ENCODE results near the gene TPSB2. TPM values are rescaled to one million over a fixed set of nuclear protein-coding genes. Genes with fewer than 3 reads are reported as not detected.
"Not testable (repeated sequence)": the region's sequence is repeated elsewhere in the genome, so short reads cannot be mapped to it uniquely, and the experiment has no call there.

The TPSB2 gene
- total RNA-seq, 5 donors from 2014 or later (not counting 1 experiment from before 2014, with no cell fraction given) = 0.32 to 4.3 (median 0.52) TPM; not detected in 1

- H3K9me3 ChIP-seq; DNase-seq; H3K36me3 Mint-ChIP-seq; H3K27me3 Mint-ChIP-seq; H3K27ac ChIP-seq (ENCODE audit: low read length); H3K4me3 ChIP-seq (ENCODE audit: control insufficient read depth in 1 of 2, extremely low read depth in 1 of 2, low read length in 1 of 2); H3K4me1 Mint-ChIP-seq; H3K27ac Mint-ChIP-seq; POLR2A ChIA-PET; H3K9me3 Mint-ChIP-seq; H3K4me3 Mint-ChIP-seq; CTCF ChIA-PET; ATAC-seq (replicated peaks in 1 of 4); H3K36me3 ChIP-seq (ENCODE audit: control insufficient read depth in 2 of 2, extremely low read depth in 1 of 2, insufficient read depth in 1 of 2, low read length in 1 of 2): not testable (repeated sequence)
- Histone ChIP-seq H3K27me3 (replicated peaks in 1 of 2; ENCODE audit: control insufficient read depth in 2 of 2, extremely low read depth in 1 of 2, insufficient read depth in 2 of 2, low read length in 1 of 2) (peaks cover 0 to 17% of the 10 kb centered on the region in 2 experiments), H3K4me1 (ENCODE audit: control insufficient read depth in 1 of 2, extremely low read depth in 1 of 2, insufficient read depth in 2 of 2, low read length in 2 of 2) (peaks cover 0 to 11% of the 10 kb centered on the region in 2 experiments)
- no CpG with 5 or more reads among the region's 15 CpGs for WGBS (ENCODE audit: insufficient coverage)
These were observed 11.1 kb upstream of the TPSB2 start for GRCh38 chr16:1241081-1241480.

- ATAC-seq (replicated peaks in 1 of 4); H3K27ac ChIP-seq (ENCODE audit: low read length): not testable (repeated sequence)
- WGBS (ENCODE audit: insufficient coverage) = no CpG with 5 or more reads among the region's 12 CpGs
These were observed 10.5 kb upstream of the TPSB2 start, which contains the start of gene TPSAB1 for GRCh38 chr16:1240436-1240835. TPSAB1 (plus strand) TSS chr16:1240705; CDS start chr16:1240939, 234 bp downstream.

GRCh38 chr16:1239575-1239974 lies 9.6 kb upstream of the TPSB2 start:
- CTCF ChIA-PET; H3K9me3 Mint-ChIP-seq; H3K27me3 Mint-ChIP-seq; H3K4me1 ChIP-seq (ENCODE audit: control insufficient read depth in 1 of 2, extremely low read depth in 1 of 2, insufficient read depth in 2 of 2, low read length in 2 of 2); ATAC-seq (replicated peaks in 1 of 4); H3K27me3 ChIP-seq (replicated peaks in 1 of 2; ENCODE audit: control insufficient read depth in 2 of 2, extremely low read depth in 1 of 2, insufficient read depth in 2 of 2, low read length in 1 of 2); H3K36me3 ChIP-seq (ENCODE audit: control insufficient read depth in 2 of 2, extremely low read depth in 1 of 2, insufficient read depth in 1 of 2, low read length in 1 of 2); H3K27ac ChIP-seq (ENCODE audit: low read length); H3K4me1 Mint-ChIP-seq; POLR2A ChIA-PET; H3K27ac Mint-ChIP-seq; H3K9me3 ChIP-seq; H3K4me3 ChIP-seq (ENCODE audit: control insufficient read depth in 1 of 2, extremely low read depth in 1 of 2, low read length in 1 of 2); H3K4me3 Mint-ChIP-seq; H3K36me3 Mint-ChIP-seq: not testable (repeated sequence)
- DNase-seq = peak in 2 of 35 experiments; percentile 2 to 8
- WGBS (ENCODE audit: insufficient coverage) = 70% methylated on average over 4 of the region's 9 CpGs

More at GRCh38 chr16:1240436-1240835, 10.5 kb upstream of the TPSB2 start, which contains the start of gene TPSAB1:
- H3K4me3 Mint-ChIP-seq; H3K27me3 Mint-ChIP-seq; H3K9me3 Mint-ChIP-seq; H3K4me3 ChIP-seq (ENCODE audit: control insufficient read depth in 1 of 2, extremely low read depth in 1 of 2, low read length in 1 of 2); H3K36me3 Mint-ChIP-seq; H3K4me1 ChIP-seq (ENCODE audit: control insufficient read depth in 1 of 2, extremely low read depth in 1 of 2, insufficient read depth in 2 of 2, low read length in 2 of 2); POLR2A ChIA-PET; CTCF ChIA-PET; H3K4me1 Mint-ChIP-seq; H3K9me3 ChIP-seq; H3K36me3 ChIP-seq (ENCODE audit: control insufficient read depth in 2 of 2, extremely low read depth in 1 of 2, insufficient read depth in 1 of 2, low read length in 1 of 2); H3K27ac Mint-ChIP-seq: not testable (repeated sequence)
- peak in 1 of 35 experiments; percentile 2 for DNase-seq
- H3K27me3 ChIP-seq (replicated peaks in 1 of 2; ENCODE audit: control insufficient read depth in 2 of 2, extremely low read depth in 1 of 2, insufficient read depth in 2 of 2, low read length in 1 of 2) = peaks cover 0 to 13% of the 10 kb centered on the region in 2 experiments

DNA sequence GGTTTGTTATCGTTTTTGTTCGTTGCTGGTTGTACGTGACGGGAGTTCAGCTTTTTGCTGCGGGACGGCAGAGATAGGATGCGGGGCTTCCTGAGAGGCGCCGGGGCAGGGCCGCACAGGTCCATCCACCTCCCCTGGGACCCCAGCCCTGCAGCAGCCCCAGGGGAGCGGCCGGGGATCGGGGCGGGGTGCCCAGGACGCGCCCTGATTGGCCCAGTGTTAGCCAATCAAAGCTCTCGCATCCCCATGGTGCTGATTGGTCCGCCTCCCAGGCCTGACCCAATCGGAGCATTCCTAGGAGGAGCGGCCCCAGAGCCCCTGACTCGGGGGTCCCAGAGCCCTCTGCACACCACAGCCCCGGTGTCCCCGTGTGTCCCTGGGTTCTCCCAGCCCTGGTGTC lies 8.9 kb upstream of the TPSB2 start:
- H3K27ac ChIP-seq (ENCODE audit: low read length); H3K9me3 ChIP-seq; H3K4me1 Mint-ChIP-seq; H3K36me3 ChIP-seq (ENCODE audit: control insufficient read depth in 2 of 2, extremely low read depth in 1 of 2, insufficient read depth in 1 of 2, low read length in 1 of 2); POLR2A ChIA-PET; DNase-seq; H3K9me3 Mint-ChIP-seq; H3K27me3 Mint-ChIP-seq; H3K36me3 Mint-ChIP-seq; H3K27ac Mint-ChIP-seq; H3K4me3 Mint-ChIP-seq; H3K4me1 ChIP-seq (ENCODE audit: control insufficient read depth in 1 of 2, extremely low read depth in 1 of 2, insufficient read depth in 2 of 2, low read length in 2 of 2); H3K27me3 ChIP-seq (replicated peaks in 1 of 2; ENCODE audit: control insufficient read depth in 2 of 2, extremely low read depth in 1 of 2, insufficient read depth in 2 of 2, low read length in 1 of 2); H3K4me3 ChIP-seq (ENCODE audit: control insufficient read depth in 1 of 2, extremely low read depth in 1 of 2, low read length in 1 of 2): not testable (repeated sequence)
- CTCF ChIA-PET = interaction anchor here in 1 of 2 donors (0.6 kb wide), 1 partner anchor 378 kb away, joined by 5 read pairs; no protein-coding TSS in a partner anchor
- 74% methylated on average over 13 of the region's 23 CpGs for WGBS (ENCODE audit: insufficient coverage)
- peak in 1 of 4 experiments; percentile 20 for ATAC-seq (replicated peaks in 1 of 4)

- Histone ChIP-seq H3K27me3 (replicated peaks in 1 of 2; ENCODE audit: control insufficient read depth in 2 of 2, extremely low read depth in 1 of 2, insufficient read depth in 2 of 2, low read length in 1 of 2) (peaks cover 0 to 2% of the 10 kb centered on the region in 2 experiments), H3K27ac (ENCODE audit: low read length) (no peak overlapping the region), H3K4me1 (ENCODE audit: control insufficient read depth in 1 of 2, extremely low read depth in 1 of 2, insufficient read depth in 2 of 2, low read length in 2 of 2) (no peaks in the 10 kb centered on the region), H3K4me3 (ENCODE audit: control insufficient read depth in 1 of 2, extremely low read depth in 1 of 2, low read length in 1 of 2) (no peak overlapping the region), H3K36me3 (ENCODE audit: control insufficient read depth in 2 of 2, extremely low read depth in 1 of 2, insufficient read depth in 1 of 2, low read length in 1 of 2) (no peaks in the 10 kb centered on the region), H3K9me3 (no peaks in the 10 kb centered on the region)
- Mint-ChIP-seq H3K27ac (no peak overlapping the region), H3K9me3 (no peaks in the 10 kb centered on the region), H3K27me3 (no peaks in the 10 kb centered on the region), H3K4me1 (peaks cover 0 to 3% (median 0%) of the 10 kb centered on the region in 3 donors), H3K36me3 (no peaks in the 10 kb centered on the region), H3K4me3 (no peak overlapping the region)
- 81% methylated on average over 9 of the region's 9 CpGs for WGBS (ENCODE audit: insufficient coverage)
- ATAC-seq (replicated peaks in 1 of 4) = no peak
- CTCF ChIA-PET = no interaction called here
- POLR2A ChIA-PET = no interaction called here
- no peak for DNase-seq
These were observed 8.0 kb upstream of the TPSB2 start for GRCh38 chr16:1237990-1238389.

DNA sequence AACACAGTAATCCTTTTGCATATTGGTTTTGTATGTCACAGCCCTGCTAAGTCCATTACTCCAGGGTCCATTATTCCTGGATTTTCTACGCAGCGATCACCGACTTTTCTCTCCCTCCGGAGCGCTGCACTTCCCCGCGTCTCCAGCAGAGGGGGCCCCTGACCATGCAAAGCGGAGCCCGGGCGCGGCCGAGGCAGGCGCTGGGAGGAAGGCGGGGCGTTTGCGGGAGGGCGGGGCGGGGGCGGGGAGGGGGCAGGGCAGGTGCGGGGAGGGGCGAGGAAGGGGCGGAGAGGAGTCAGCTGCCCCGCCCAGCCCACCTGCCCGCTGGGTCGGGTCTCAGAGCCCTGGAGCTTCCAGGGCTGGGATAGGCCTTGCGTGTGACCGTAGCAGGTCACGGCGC lies 6.7 kb upstream of the TPSB2 start:
- H3K27ac ChIP-seq (ENCODE audit: low read length); H3K27me3 ChIP-seq (replicated peaks in 1 of 2; ENCODE audit: control insufficient read depth in 2 of 2, extremely low read depth in 1 of 2, insufficient read depth in 2 of 2, low read length in 1 of 2); H3K36me3 ChIP-seq (ENCODE audit: control insufficient read depth in 2 of 2, extremely low read depth in 1 of 2, insufficient read depth in 1 of 2, low read length in 1 of 2); CTCF ChIA-PET; H3K4me1 ChIP-seq (ENCODE audit: control insufficient read depth in 1 of 2, extremely low read depth in 1 of 2, insufficient read depth in 2 of 2, low read length in 2 of 2); H3K9me3 Mint-ChIP-seq; H3K4me1 Mint-ChIP-seq; H3K27me3 Mint-ChIP-seq; H3K36me3 Mint-ChIP-seq; POLR2A ChIA-PET; DNase-seq; H3K4me3 Mint-ChIP-seq; H3K4me3 ChIP-seq (ENCODE audit: control insufficient read depth in 1 of 2, extremely low read depth in 1 of 2, low read length in 1 of 2); H3K27ac Mint-ChIP-seq; H3K9me3 ChIP-seq: not testable (repeated sequence)
- ATAC-seq (replicated peaks in 1 of 4) = peak; percentile 68 to 84 (median 78)
- no CpG with 5 or more reads among the region's 29 CpGs for WGBS (ENCODE audit: insufficient coverage)

All from T-cell (primary cell).